DOHH2 (cell line): ENCODE measurements around the gene ASTN1.

ENCODE experiments used
- H3F3A ChIP-seq: fragments of 200-600 bp; sonication (generic), shearing (Covaris generic); 2 replicates; pipeline ENCODE4 v1.6.0; 2016; ENCODE audit warnings: antibody characterized with exemption, mild to moderate bottlenecking; ENCODE audit not compliant: control insufficient read depth, insufficient read depth
- H3K27ac ChIP-seq: fragments of 200-600 bp; sonication (generic); 2 replicates; pipeline ENCODE4 v1.5.1; 2014; ENCODE audit warnings: low read depth, mild to moderate bottlenecking, low read length, moderate library complexity
- H3K27me3 ChIP-seq: fragments of 200-600 bp; sonication (generic); 2 replicates; pipeline ENCODE4 v1.6.1; 2014; ENCODE audit warnings: mild to moderate bottlenecking, low read length, mixed read lengths; ENCODE audit not compliant: control insufficient read depth
- H3K36me3 ChIP-seq: fragments of 200-600 bp; sonication (generic); 2 replicates; pipeline ENCODE4 v1.6.1; 2014; ENCODE audit warnings: mild to moderate bottlenecking, low read length, moderate library complexity, mixed read lengths; ENCODE audit not compliant: control insufficient read depth
- H3K4me1 ChIP-seq: fragments of 200-600 bp; sonication (generic); 2 replicates; pipeline ENCODE4 v1.6.1; 2014; ENCODE audit warnings: mild to moderate bottlenecking, low read length, mixed read lengths; ENCODE audit not compliant: control insufficient read depth
- H3K4me2 ChIP-seq: fragments of 200-600 bp; sonication (generic); 2 replicates; pipeline ENCODE4 v1.6.0; 2014; ENCODE audit warnings: mild to moderate bottlenecking, low read length, moderate library complexity
- H3K4me3 ChIP-seq: fragments of 200-600 bp; sonication (generic); 2 replicates; pipeline ENCODE4 v1.5.1; 2014; ENCODE audit warnings: mild to moderate bottlenecking, low read length, mixed read lengths
- H3K79me2 ChIP-seq: fragments of 200-600 bp; sonication (generic); 2 replicates; pipeline ENCODE4 v1.6.1; 2014; ENCODE audit warnings: mild to moderate bottlenecking, low read length, mixed read lengths; ENCODE audit not compliant: control insufficient read depth
- H3K9me2 ChIP-seq: fragments of 200-600 bp; sonication (generic); replicated peaks from 2 replicates; pipeline ENCODE4 v1.6.1; 2014; ENCODE audit warnings: mild to moderate bottlenecking, low read length, mixed read lengths; ENCODE audit not compliant: control insufficient read depth
- H3K9me3 ChIP-seq: fragments of 200-600 bp; sonication (generic); 2 replicates; pipeline ENCODE4 v1.6.1; 2014; ENCODE audit warnings: antibody characterized with exemption, low read length, mixed read lengths; ENCODE audit not compliant: control insufficient read depth, insufficient read depth
- H4K20me1 ChIP-seq: fragments of 200-600 bp; sonication (generic); 2 replicates; pipeline ENCODE4 v1.6.0; 2014; ENCODE audit warnings: low read depth, mild to moderate bottlenecking, antibody characterized with exemption, low read length, moderate library complexity; ENCODE audit not compliant: control insufficient read depth, insufficient read depth
- CTCF ChIP-seq: fragments of 200-600 bp; sonication (generic); IDR thresholded peaks from one replicate; pipeline ENCODE4 v1.5.1; 2014; ENCODE audit warnings: antibody characterized with exemption, mild to moderate bottlenecking, low read depth, low read length; ENCODE audit not compliant: poor library complexity, severe bottlenecking
- EZH2phosphoT487 ChIP-seq: fragments of 200-600 bp; sonication (generic); IDR thresholded peaks from 2 replicates; pipeline ENCODE4 v1.6.1; 2017; ENCODE audit warnings: borderline replicate concordance, mild to moderate bottlenecking, antibody characterized with exemption, low read length, moderate library complexity, mixed read lengths

The ASTN1 gene

GRCh38 chr1:177017287-177017852 lies 147.1 kb downstream of the ASTN1 start:
- no peak for TF ChIP-seq EZH2phosphoT487
- TF ChIP-seq CTCF = no peak
- H3K27ac ChIP-seq = no peak overlapping the region
- no peaks in the 10 kb centered on the region for H3K79me2 ChIP-seq
- no peaks in the 10 kb centered on the region for H3F3A ChIP-seq
- no peaks in the 10 kb centered on the region for H3K27me3 ChIP-seq
- H3K4me1 ChIP-seq = no peaks in the 10 kb centered on the region
- H3K9me2 ChIP-seq = no peaks in the 10 kb centered on the region
- H3K4me3 ChIP-seq = no peak overlapping the region
- no peaks in the 10 kb centered on the region for H4K20me1 ChIP-seq
- H3K4me2 ChIP-seq = no peak overlapping the region
- no peaks in the 10 kb centered on the region for H3K36me3 ChIP-seq
- H3K9me3 ChIP-seq = no peaks in the 10 kb centered on the region; the same call in 1 of the 2 replicates

GRCh38 chr1:177014325-177014724 lies 150.2 kb downstream of the ASTN1 start:
- TF ChIP-seq EZH2phosphoT487 (no peak), CTCF (no peak)
- no peak overlapping the region for H3K27ac ChIP-seq

GRCh38 chr1:177012342-177012925 lies 152.1 kb downstream of the ASTN1 start:
- H3K9me2 ChIP-seq = no peaks in the 10 kb centered on the region
- no peak overlapping the region for H3K4me2 ChIP-seq
- H4K20me1 ChIP-seq = no peaks in the 10 kb centered on the region
- TF ChIP-seq EZH2phosphoT487 (no peak), CTCF (no peak)
- no peak overlapping the region for H3K4me3 ChIP-seq
- no peaks in the 10 kb centered on the region for H3F3A ChIP-seq
- H3K79me2 ChIP-seq = no peaks in the 10 kb centered on the region
- no peak overlapping the region for H3K27ac ChIP-seq
- no peaks in the 10 kb centered on the region for H3K9me3 ChIP-seq
- no peaks in the 10 kb centered on the region for H3K27me3 ChIP-seq
- no peaks in the 10 kb centered on the region for H3K36me3 ChIP-seq
- H3K4me1 ChIP-seq = no peaks in the 10 kb centered on the region

More at GRCh38 chr1:177014325-177014724, 150.2 kb downstream of the ASTN1 start:
- H3K9me2 ChIP-seq = no peaks in the 10 kb centered on the region
- no peaks in the 10 kb centered on the region for H3K9me3 ChIP-seq
- H3K79me2 ChIP-seq = no peaks in the 10 kb centered on the region
- H3K4me2 ChIP-seq = no peak overlapping the region
- no peaks in the 10 kb centered on the region for H3K27me3 ChIP-seq
- H3K36me3 ChIP-seq = no peaks in the 10 kb centered on the region
- no peaks in the 10 kb centered on the region for H3F3A ChIP-seq
- H3K4me3 ChIP-seq = no peak overlapping the region
- H3K4me1 ChIP-seq = no peaks in the 10 kb centered on the region
- no peaks in the 10 kb centered on the region for H4K20me1 ChIP-seq
